Uterus (tissue), 4 donors: ENCODE data around the gene C22orf15. TPM values are rescaled to one million over a fixed set of nuclear protein-coding genes. Genes with fewer than 3 reads are reported as not detected.
"Not testable (repeated sequence)": the region's sequence is repeated elsewhere in the genome, so short reads cannot be mapped to it uniquely, and the experiment has no call there.

Experiments
- DNase-seq, 2 donors: peaks; one replicate each; pipeline ENCODE4 v3.0.0-alpha.2; 2019 to 2020
- H3K27ac ChIP-seq, 2 donors: fragments of 200-600 bp; sonication (generic); 1 replicate in 1 of 2; 2 replicates in 1 of 2; pipeline ENCODE4 v1.5.1; 2016 to 2018
- H3K27me3 ChIP-seq, 2 donors: fragments of 200-600 bp; sonication (generic); one replicate each; pipeline ENCODE4 v1.5.1; 2018 to 2019; ENCODE audit warnings: control low read depth in 1 of 2
- H3K36me3 ChIP-seq, 2 donors: fragments of 200-600 bp; sonication (generic); one replicate each; pipeline ENCODE4 v1.5.1; 2019; ENCODE audit warnings: control low read depth in 1 of 2
- H3K4me1 ChIP-seq, 2 donors: fragments of 200-600 bp; sonication (generic); one replicate each; pipeline ENCODE4 v1.5.1; 2018 to 2019; ENCODE audit warnings: control low read depth in 1 of 2
- H3K4me3 ChIP-seq, 2 donors: fragments of 200-600 bp; sonication (generic); 1 replicate in 1 of 2; 2 replicates in 1 of 2; pipeline ENCODE4 v1.5.1; 2018 to 2019; ENCODE audit warnings: mild to moderate bottlenecking in 1 of 2
- H3K9me3 ChIP-seq, 2 donors: fragments of 200-600 bp; sonication (generic); one replicate each; pipeline ENCODE4 v1.5.1; 2019; ENCODE audit warnings: control low read depth in 1 of 2
- CTCF ChIP-seq, 4 experiments: fragments of 200-600 bp in 2 of 4; fragments of 450-650 bp in 2 of 4; sonication (generic) in 2 of 4; IDR thresholded peaks; one replicate each; pipeline ENCODE4 v1.5.1; 2016 to 2019; ENCODE audit warnings: antibody characterized with exemption in 4 of 4, mild to moderate bottlenecking in 2 of 4, moderate library complexity in 1 of 4
- POLR2A ChIP-seq, 2 donors: fragments of 450-650 bp; IDR thresholded peaks; one replicate each; pipeline ENCODE4 v1.6.1; 2016; ENCODE audit warnings: antibody characterized with exemption in 2 of 2, mild to moderate bottlenecking in 1 of 2, moderate library complexity in 1 of 2
- intact Hi-C: fragments of 100-400 bp; cut with DNase I; formaldehyde crosslinking; loops from one replicate; pipeline ENCODE4 v1.15.1; 2023; ENCODE audit warnings: low total_unique reads
- total RNA-seq, 4 donors: library from RNA; depleted of rRNA in 3 of 4; stranded (reverse); fragments of >200 nt in 3 of 4; gene quantifications; one replicate each; pipeline versions ENCODE4 v1.1.0 to v1.2.4, GENCODE V29; 2014 to 2023
- donor health status: DM: yes; HTN: yes; CAD: no.

The C22orf15 gene
- total RNA-seq, 4 donors from 2014 or later: 0.41 to 0.55 TPM; not detected in 2

- H3K9me3 ChIP-seq: no peaks in the 10 kb centered on the region
- intact Hi-C loops: no loop called here
- H3K27me3 ChIP-seq: no peaks in the 10 kb centered on the region
- DNase-seq: peak; percentile 78 to 83
- H3K4me1 ChIP-seq: no peaks in the 10 kb centered on the region
- TF ChIP-seq CTCF (IDR thresholded peaks at IDR 0.05) (peak in 1 of 4 experiments; percentile 20), POLR2A (IDR thresholded peaks at IDR 0.05) (peak; percentile 70 to 78)
- H3K4me3 ChIP-seq: peak overlapping the region; percentile 68 to 91
- peak overlapping the region; percentile 60 to 66 for H3K27ac ChIP-seq
- no peaks in the 10 kb centered on the region for H3K36me3 ChIP-seq
Measured at GRCh38 chr22:23716811-23717801, 45.7 kb upstream of the C22orf15 start.

- intact Hi-C loops: no loop called here
Measured at GRCh38 chr22:23718371-23719165, 44.2 kb upstream of the C22orf15 start.

GRCh38 chr22:23720855-23721254 is 41.9 kb upstream of the C22orf15 start:
- Histone ChIP-seq H3K36me3 (no peaks in the 10 kb centered on the region), H3K4me3 (no peak overlapping the region), H3K4me1 (no peaks in the 10 kb centered on the region), H3K27me3 (no peaks in the 10 kb centered on the region), H3K27ac (no peak overlapping the region), H3K9me3 (no peaks in the 10 kb centered on the region)
- DNase-seq: no peak
- intact Hi-C loops: no loop called here
- TF ChIP-seq CTCF (IDR thresholded peaks at IDR 0.05): no peak

More at GRCh38 chr22:23718371-23719165, 44.2 kb upstream of the C22orf15 start:
- H3K4me3 ChIP-seq: no peak overlapping the region
- no peak for DNase-seq
- H3K27ac ChIP-seq: no peak overlapping the region
- H3K4me1 ChIP-seq: no peaks in the 10 kb centered on the region
- H3K9me3 ChIP-seq: no peaks in the 10 kb centered on the region
- no peaks in the 10 kb centered on the region for H3K27me3 ChIP-seq
- no peaks in the 10 kb centered on the region for H3K36me3 ChIP-seq
- TF ChIP-seq POLR2A (IDR thresholded peaks at IDR 0.05) (no peak), CTCF (IDR thresholded peaks at IDR 0.05) (no peak)

DNA sequence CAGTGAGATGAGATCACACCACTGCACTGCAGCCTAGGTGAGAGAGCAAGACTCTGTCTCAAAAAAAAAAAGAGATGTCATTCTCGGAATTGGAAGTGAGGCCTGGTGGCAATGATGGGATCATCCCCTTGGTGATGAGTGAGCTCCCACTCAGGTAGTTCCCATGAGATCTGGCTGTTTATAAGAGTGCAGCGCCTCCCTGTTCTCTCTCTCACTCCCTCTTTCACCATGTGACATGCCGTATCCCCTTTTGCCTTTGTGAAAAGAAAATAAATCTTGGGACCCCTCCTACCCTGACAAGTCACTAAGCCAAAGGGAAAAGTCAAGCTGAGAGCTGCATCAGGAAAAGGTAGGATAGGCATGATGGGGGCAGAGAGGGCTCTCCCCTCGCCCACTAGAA is 40.6 kb upstream of the C22orf15 start:
- no peaks in the 10 kb centered on the region for H3K9me3 ChIP-seq
- no peak for TF ChIP-seq CTCF (IDR thresholded peaks at IDR 0.05)
- H3K4me3 ChIP-seq: no peak overlapping the region
- H3K4me1 ChIP-seq: no peaks in the 10 kb centered on the region
- no peak for DNase-seq
- intact Hi-C loops: no loop called here
- H3K27me3 ChIP-seq: no peaks in the 10 kb centered on the region
- H3K36me3 ChIP-seq: no peaks in the 10 kb centered on the region
- no peak overlapping the region for H3K27ac ChIP-seq

DNA sequence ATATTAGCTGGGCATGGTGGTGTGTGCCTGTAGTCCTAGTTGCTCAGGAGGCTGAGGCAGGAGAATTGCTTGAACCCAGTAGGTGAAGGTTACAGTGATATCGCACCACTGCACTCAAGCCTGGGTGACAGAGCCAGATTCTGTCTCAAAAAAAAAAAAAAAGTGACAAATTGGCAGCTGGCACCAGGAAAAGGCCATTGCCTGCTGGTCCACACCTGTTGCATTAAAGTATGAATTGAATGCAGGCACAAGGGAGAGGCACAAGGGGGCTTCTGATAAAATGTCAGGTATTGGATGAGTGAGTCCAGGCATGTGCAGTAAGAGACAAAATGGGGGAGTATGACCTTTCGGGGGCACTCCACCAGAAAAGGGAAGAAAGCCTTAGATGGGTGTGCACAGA is 40.1 kb upstream of the C22orf15 start:
- Histone ChIP-seq H3K27me3 (no peaks in the 10 kb centered on the region), H3K4me1 (no peaks in the 10 kb centered on the region), H3K27ac (no peak overlapping the region), H3K36me3 (no peaks in the 10 kb centered on the region), H3K4me3 (no peak overlapping the region), H3K9me3 (no peaks in the 10 kb centered on the region)
- TF ChIP-seq POLR2A (IDR thresholded peaks at IDR 0.05): no peak
- TF ChIP-seq CTCF (IDR thresholded peaks at IDR 0.05): no peak
- no peak for DNase-seq
- intact Hi-C loops: no loop called here

- H3K27me3 ChIP-seq, H3K4me1 ChIP-seq, H3K36me3 ChIP-seq, H3K4me3 ChIP-seq, H3K27ac ChIP-seq, DNase-seq, H3K9me3 ChIP-seq, intact Hi-C loops: not testable (repeated sequence)
Measured at GRCh38 chr22:23728108-23728507, 34.7 kb upstream of the C22orf15 start.
